ENCODE data around the gene PRAC1. TPM values are rescaled to one million over a fixed set of nuclear protein-coding genes. Genes with fewer than 3 reads are reported as not detected.
"Not testable (repeated sequence)": the region's sequence is repeated elsewhere in the genome, so short reads cannot be mapped to it uniquely, and the experiment has no call there.

PRAC1 gene
- total RNA-seq, 3 donors from 2014 or later, result not detected

DNA sequence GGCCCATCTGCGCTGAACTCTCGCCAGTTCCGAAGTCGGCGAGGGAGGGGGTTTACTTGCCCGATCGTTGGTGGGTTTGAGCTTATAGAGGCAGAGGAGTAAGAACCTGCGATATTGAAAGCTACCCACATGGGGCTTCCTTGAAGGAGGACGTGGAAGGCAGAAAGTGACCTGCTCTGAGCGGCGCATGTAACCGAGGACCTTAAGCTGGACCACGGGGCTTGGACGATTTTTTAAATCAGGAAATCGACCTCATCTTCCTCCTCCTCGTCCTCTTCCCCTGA lies 2.6 kb upstream of the PRAC1 start:
- H3K27me3 Mint-ChIP-seq (ENCODE audit: low read depth), result peaks cover 95% of the 10 kb centered on the region
- peak in 1 of 2 donors; percentile 5 for ATAC-seq
- peaks cover 29% of the 10 kb centered on the region for H3K4me1 Mint-ChIP-seq (ENCODE audit: low read depth)
- no peak for DNase-seq
- no peak overlapping the region for H3K4me3 Mint-ChIP-seq
- no peaks in the 10 kb centered on the region for H3K9me3 Mint-ChIP-seq
- no peaks in the 10 kb centered on the region for H3K36me3 Mint-ChIP-seq (ENCODE audit: insufficient read depth)

DNA sequence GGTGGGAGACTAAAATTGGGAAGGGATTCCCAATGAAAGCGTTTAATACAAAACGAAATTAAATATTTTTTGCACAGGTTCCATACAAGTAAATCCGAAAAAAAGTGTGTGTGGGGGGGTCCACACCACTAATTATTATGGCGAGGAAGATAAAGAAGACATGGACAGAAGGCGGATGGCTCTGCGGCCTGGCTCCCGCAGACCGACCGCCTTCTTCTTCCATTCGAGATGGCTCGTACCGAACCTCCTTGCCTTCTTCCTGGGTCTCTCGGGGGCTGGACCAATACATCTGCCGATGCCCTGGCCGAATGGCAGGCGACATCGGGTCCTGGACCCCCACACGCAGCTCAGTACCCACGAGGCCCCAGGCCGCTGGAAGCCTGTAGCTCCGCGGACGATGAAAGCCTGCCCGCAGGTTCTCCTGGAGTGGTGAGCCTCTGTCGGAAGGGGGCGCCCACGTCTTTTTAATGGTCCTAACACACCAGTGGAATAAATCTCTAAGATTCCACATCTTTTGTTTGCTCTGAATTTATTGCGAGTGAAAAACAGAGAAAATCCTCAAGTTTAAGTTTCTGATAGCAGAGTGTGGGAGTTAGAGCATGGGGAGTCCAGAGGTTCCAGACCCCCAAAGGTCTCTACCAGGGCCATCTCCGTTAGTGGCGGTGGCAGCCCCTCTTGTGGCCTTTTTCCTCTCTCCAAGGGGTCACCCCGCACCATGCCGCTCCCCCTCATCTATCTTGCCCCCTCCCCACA lies 2.1 kb upstream of the PRAC1 start:
- Mint-ChIP-seq H3K27me3 (ENCODE audit: low read depth) (peaks cover 94% of the 10 kb centered on the region), H3K9me3 (no peaks in the 10 kb centered on the region), H3K4me1 (ENCODE audit: low read depth) (peaks cover 27% of the 10 kb centered on the region), H3K36me3 (ENCODE audit: insufficient read depth) (no peaks in the 10 kb centered on the region), H3K4me3 (peak overlapping the region; percentile 61)
- DNase-seq, result peak; percentile 73
- ATAC-seq, result peak; percentile 68 to 76

DNA sequence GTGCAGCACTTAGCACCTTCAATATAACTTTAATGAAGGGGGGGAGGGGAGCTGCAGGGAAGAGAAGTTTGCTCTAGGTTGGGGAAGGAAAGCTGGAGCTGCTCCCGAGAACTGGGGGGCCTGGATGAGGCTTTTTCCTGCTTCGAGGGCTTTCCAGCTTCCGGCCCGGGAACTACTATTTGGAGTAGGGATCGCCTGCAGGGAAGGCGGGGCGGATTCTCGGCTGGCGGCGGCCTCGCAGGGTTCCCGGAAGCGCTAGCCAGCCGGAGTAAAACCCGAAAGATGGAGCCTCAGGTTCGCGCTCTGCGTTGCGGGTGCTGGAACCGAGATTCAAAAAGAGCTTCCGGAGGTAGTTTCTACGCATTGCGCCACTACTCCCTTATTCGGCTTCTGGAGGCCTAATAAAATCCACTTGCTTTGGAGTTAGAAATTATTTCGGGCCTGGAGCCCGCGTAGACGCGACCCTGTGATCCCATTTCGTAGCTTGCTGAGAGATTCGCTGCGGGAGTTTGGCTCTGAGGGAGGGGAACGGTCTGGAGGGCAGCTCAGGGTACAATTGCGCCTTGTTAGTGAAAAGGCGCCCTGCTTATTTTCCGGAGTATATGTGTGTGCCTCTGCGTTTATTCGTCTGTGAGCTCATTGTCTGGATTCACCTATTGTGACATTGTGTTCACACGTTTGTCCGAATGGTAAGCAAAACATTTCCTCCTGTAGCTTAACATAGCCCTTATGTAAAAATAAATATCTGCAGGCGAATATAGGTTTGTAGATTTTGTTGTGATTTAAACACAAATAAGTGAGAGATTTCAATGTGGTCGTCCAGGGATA lies 1.3 kb upstream of the PRAC1 start:
- H3K4me1 Mint-ChIP-seq (ENCODE audit: low read depth), result peaks cover 25% of the 10 kb centered on the region
- ATAC-seq (no peak), DNase-seq (no peak)
- peaks cover 93% of the 10 kb centered on the region for H3K27me3 Mint-ChIP-seq (ENCODE audit: low read depth)
- H3K36me3 Mint-ChIP-seq (ENCODE audit: insufficient read depth), result no peaks in the 10 kb centered on the region
- no peaks in the 10 kb centered on the region for H3K9me3 Mint-ChIP-seq
- H3K4me3 Mint-ChIP-seq, result peak overlapping the region; percentile 61

DNA sequence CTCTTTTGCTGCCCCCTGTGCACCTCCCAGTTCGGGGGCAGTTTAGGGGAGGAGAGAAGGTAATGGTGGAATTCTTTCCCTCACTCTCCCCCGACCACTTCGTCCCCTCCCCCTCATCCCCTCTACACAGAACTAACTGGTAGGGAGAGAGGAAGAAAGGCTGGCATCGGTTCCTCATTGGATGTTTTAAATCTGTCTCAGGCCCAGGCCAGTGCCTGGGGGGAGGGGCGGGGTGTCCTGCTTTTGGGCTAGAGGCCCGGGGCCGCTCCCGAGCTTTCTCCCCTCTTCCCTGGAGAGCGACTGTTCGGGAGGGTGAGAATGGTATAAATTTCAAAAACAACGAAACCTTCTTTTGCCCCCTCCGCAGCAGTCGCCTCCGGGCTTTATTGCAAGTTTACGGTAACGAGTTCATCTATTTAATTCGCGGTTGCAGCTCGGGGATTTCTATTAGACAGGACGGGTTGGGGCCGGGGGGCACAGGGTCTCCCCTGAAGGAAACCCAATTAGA lies 651 bp upstream of the PRAC1 start, which contains the start of gene PRAC2:
PRAC2 (plus strand) TSS at position 271 of the 508 bp plus-strand sequence. CDS start 1,226 bp downstream, outside the sequence.
- no peak for DNase-seq
- no peak for ATAC-seq
- Mint-ChIP-seq H3K4me1 (ENCODE audit: low read depth) (peaks cover 29% of the 10 kb centered on the region), H3K36me3 (ENCODE audit: insufficient read depth) (no peaks in the 10 kb centered on the region), H3K4me3 (peak within 1 kb of the TSS; percentile 61), H3K27me3 (ENCODE audit: low read depth) (peaks cover 93% of the 10 kb centered on the region), H3K9me3 (no peaks in the 10 kb centered on the region)

DNA sequence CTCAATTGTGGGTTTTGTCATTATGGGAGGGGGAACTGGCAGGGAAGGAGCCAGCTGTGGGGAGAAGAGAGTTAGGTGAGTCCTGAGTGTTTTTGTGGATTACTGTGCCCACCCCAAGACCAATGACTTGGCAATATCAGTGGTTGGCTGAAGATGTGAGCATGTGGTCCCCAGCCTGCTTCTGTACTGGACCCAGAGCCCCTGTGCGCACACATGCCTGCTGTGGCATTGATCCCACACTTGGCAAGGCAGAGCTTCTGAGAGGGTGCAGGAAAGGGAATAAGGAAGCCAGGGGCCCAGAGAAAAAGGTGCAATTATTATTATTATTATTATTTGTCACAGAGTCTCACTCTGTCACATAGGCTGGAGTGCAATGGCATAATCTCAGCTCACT lies 1.3 kb downstream of the PRAC1 start:
- Mint-ChIP-seq H3K36me3 (ENCODE audit: insufficient read depth) (no peaks in the 10 kb centered on the region), H3K4me1 (ENCODE audit: low read depth) (peaks cover 26% of the 10 kb centered on the region), H3K4me3 (no peak overlapping the region), H3K27me3 (ENCODE audit: low read depth) (peaks cover 92% of the 10 kb centered on the region), H3K9me3 (no peaks in the 10 kb centered on the region)
- DNase-seq, result no peak
- no peak for ATAC-seq

DNA sequence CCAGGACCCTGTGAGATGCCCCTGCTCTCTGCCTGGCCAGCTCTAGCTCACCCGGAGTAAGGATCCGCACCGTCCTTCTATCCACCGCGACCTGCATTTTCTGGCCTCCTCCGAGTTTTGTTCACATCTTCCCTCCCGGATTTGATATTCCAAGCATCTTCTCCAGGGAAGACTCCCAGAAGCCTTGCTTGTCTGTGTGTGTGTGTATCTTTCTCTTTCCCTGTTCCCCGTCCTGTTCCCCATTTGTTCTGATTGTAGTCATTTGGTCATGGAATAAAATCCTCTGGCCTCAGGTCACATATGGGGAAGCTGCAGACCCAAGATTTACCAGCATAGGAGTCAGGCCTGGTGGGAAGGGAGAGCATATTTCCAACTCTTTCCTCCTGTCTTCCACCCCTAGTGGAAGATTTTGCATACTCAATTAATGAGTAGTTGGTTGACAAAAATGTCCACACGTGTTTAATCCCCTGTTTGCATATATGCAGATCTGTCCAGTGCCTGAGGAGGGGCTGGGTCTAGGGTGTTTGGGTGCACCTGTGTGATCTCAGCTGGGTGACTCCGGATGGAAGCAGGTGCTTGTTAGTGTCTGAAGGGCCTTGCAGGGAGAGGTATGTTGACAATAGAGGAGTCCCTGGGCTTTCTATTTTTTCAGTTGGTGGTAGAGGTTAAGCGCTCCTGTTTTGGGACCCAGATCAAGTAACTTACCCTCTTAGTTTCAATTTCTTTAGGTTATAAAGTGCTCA lies 1.9 kb downstream of the PRAC1 start:
- peaks cover 90% of the 10 kb centered on the region for H3K27me3 Mint-ChIP-seq (ENCODE audit: low read depth)

DNA sequence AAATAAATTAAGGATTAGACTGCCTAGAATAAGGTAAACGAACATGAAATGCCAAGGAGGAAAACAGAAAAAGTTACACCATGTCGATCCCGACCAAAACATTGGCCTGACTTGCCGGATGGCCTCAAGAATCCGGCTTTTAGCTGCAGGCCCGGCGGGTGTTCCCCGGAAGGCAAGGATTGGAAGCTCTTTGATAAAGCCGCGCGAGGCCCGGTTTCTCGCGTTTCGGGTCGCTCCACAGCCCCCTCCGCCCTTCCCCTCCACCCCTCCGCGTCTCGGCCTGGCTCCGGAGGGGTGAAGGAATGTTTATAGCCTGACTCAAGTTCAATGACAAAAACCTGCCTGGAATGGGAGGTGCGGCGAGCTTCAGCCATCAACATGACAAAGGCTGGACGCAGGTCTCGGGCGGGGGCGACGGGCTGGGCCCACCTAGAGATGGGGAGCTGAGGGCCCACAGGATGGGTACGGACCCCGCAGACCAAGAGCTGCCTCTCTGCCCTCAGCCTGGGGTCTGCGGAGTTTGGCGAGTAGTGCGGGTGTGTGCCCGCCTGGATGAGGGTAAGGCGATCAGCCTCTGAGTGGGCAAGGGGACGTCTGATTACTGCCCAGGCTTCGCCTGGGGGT lies 2.6 kb downstream of the PRAC1 start:
- peaks cover 26% of the 10 kb centered on the region for H3K4me1 Mint-ChIP-seq (ENCODE audit: low read depth)
- H3K9me3 Mint-ChIP-seq, result no peaks in the 10 kb centered on the region
- peaks cover 88% of the 10 kb centered on the region for H3K27me3 Mint-ChIP-seq (ENCODE audit: low read depth)
- ATAC-seq, result no peak
- no peak for DNase-seq
- no peaks in the 10 kb centered on the region for H3K36me3 Mint-ChIP-seq (ENCODE audit: insufficient read depth)
- peak overlapping the region; percentile 3 for H3K4me3 Mint-ChIP-seq

More for the DNA sequence above, 1.9 kb downstream of the PRAC1 start:
- no peaks in the 10 kb centered on the region for H3K9me3 Mint-ChIP-seq
- DNase-seq (no peak), ATAC-seq (no peak)
- H3K36me3 Mint-ChIP-seq (ENCODE audit: insufficient read depth), result no peaks in the 10 kb centered on the region
- no peak overlapping the region for H3K4me3 Mint-ChIP-seq
- peaks cover 26% of the 10 kb centered on the region for H3K4me1 Mint-ChIP-seq (ENCODE audit: low read depth)

DNA sequence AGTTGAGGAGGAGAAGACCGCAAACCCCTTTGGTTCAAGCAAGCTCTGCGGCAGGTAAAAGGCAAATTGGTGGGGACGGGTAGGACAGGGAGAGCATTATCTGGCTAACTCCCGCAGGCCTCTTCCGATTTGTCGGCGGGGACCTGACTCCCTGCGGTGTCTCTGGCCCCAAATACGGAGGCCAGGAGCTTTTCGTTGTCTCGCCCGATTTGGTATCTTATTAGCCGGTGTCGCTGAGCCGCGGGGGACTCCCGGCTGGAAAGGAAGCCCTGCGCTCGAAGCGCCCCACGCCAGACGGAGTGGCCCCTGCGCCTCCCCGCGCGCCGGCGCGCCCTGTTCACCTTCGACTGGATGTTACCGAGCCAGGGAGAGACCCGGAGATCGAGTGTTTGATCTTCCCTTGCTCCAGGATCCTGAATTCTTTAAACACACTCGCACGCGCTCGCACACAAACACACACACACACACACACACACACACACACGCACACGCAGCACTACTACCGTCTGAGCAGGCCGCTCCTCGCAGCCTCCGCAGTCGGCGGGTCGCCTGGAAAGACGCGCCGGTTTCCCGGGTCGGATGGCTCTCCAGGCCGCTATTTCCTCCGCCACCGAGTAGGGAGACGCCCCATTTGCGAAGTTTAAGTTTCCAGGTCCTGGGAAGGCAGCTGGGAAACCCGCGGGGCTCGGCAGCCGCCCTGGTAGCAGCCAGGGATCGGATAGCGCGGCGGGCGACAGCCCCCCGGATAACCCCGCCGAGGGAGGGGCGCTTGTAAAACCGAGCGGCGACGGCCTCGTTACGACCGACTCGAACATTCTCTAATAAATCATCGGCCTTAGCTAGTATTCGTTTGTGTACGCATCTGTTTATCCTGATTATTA lies 3.3 kb downstream of the PRAC1 start:
- H3K4me3 Mint-ChIP-seq, result peak overlapping the region; percentile 38
- peaks cover 19% of the 10 kb centered on the region for H3K4me1 Mint-ChIP-seq (ENCODE audit: low read depth)
- peaks cover 88% of the 10 kb centered on the region for H3K27me3 Mint-ChIP-seq (ENCODE audit: low read depth)
- DNase-seq, result no peak
- peak in 1 of 2 donors; percentile 36 for ATAC-seq
- H3K9me3 Mint-ChIP-seq, result no peaks in the 10 kb centered on the region
- H3K36me3 Mint-ChIP-seq (ENCODE audit: insufficient read depth), result no peaks in the 10 kb centered on the region

DNA sequence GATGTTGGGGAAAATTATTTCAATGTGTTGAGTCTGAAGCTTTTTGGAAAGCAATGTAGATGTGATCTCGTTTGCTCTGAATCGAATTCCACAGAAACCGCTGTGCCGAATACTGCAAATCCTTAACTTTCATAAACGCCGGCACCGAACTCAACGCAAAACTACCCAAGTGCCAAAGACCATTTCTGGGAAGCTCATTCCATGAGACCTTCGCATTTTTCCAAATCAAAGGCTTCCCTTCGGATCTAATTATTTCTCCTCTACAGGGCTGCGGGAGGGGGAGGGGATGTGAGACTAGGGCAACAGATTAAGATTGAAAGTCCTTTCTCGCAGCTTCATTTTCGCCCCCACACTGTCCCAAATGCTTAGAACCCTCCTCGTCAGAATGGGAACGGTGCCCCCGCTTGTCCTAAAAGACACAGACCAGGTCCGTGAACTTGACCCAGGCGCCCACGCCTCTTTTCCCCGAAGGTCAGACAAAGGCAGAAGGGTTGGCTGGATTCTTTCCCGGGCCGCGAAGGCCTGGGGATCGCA lies 4.0 kb downstream of the PRAC1 start:
- Mint-ChIP-seq H3K4me1 (ENCODE audit: low read depth) (peaks cover 13% of the 10 kb centered on the region), H3K36me3 (ENCODE audit: insufficient read depth) (no peaks in the 10 kb centered on the region), H3K4me3 (no peak overlapping the region), H3K9me3 (no peaks in the 10 kb centered on the region), H3K27me3 (ENCODE audit: low read depth) (peaks cover 88% of the 10 kb centered on the region)
- no peak for ATAC-seq
- no peak for DNase-seq

DNA sequence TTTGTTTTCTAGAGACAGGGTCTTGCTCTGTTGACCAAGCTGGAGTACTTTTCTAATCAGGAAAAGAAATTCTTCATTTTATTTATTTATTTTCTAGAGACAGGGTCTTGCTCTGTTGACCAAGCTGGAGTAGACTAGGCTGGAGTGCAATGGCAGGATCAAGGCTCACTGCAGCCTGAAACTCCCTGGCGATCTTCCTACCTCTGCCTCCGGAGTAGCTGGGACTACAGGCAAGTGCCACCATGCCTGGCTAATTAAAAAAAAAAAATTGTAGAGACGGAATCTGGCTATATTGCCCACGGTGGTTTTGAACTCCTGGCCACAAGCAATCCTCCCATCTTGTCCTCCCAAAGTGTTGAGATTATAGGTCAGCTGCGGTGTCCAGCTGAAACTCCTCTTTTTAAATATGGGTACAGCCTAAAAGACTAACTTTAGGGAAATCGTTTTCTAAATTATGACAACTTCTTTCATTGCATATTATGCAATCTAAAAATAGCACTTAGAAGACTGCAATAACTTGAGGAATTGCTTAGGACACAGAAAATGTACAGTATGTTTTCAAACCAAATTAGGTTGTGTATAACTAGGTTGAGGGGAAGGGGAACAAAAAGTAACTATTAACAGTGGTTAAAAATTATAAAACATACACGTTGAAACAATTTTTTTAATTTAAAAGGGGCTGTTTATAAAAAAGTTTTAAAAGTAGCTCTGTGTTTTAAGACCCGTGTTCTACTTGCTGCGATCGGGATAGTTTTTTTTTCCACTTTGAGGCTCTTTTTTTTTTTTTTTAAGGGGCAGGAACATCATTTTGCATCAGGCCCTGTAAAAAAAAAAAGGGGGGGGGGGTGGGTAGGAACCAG lies 4.7 kb downstream of the PRAC1 start:
- no peaks in the 10 kb centered on the region for H3K9me3 Mint-ChIP-seq
- H3K36me3 Mint-ChIP-seq (ENCODE audit: insufficient read depth), result no peaks in the 10 kb centered on the region
- H3K27me3 Mint-ChIP-seq (ENCODE audit: low read depth), result peaks cover 87% of the 10 kb centered on the region
- H3K4me3 Mint-ChIP-seq, result peak overlapping the region; percentile 27
- no peak for DNase-seq
- H3K4me1 Mint-ChIP-seq (ENCODE audit: low read depth), result peaks cover 10% of the 10 kb centered on the region
- ATAC-seq, result no peak

DNA sequence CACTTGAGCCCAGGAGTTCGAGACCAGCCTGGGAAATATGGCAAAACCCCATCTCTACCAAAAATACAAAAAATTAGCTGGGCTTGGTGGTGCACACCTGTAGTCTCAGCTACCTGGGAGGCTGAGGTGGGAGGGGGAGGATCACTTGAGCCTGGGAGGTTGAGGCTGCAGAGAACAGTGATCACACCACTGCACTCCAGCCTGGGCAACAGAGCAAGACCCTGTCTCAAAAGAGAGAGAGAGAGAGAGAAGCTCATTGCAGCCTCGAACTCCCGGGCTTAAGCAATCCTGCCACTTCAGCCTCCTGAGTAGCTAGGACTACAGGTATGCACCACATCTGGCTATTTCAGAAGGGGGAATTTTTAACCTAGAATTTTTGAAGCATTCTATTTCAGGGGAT lies 5.8 kb downstream of the PRAC1 start:
- H3K4me1 Mint-ChIP-seq (ENCODE audit: low read depth), result peaks cover 10% of the 10 kb centered on the region
- not testable (repeated sequence) for H3K4me3 Mint-ChIP-seq; ATAC-seq; H3K9me3 Mint-ChIP-seq; H3K36me3 Mint-ChIP-seq (ENCODE audit: insufficient read depth); DNase-seq
- peaks cover 82% of the 10 kb centered on the region for H3K27me3 Mint-ChIP-seq (ENCODE audit: low read depth)
